GM13977 (cell line): ENCODE measurements around the gene WRAP73.

Experiments used
- DNase-seq: peaks from one replicate; pipeline ENCODE4 v3.0.0; 2012; ENCODE audit warnings: low spot score
- in situ Hi-C: fragments of 300-500 bp; cut with MboI; formaldehyde crosslinking; loops from one replicate; pipeline ENCODE4 v1.12.0; 2022; ENCODE audit warnings: low sequenced_read_pairs, low pct_unique_long_range_greater_than_20kb, mixed read lengths, inconsistent platforms; ENCODE audit not compliant: unreplicated experiment
- TF ChIP-seq, protein P1 (sequence below): IDR thresholded peaks from 2 replicates; pipeline ENCODE4 v1.5.1; 2012; ENCODE audit warnings: mild to moderate bottlenecking, control low read depth; ENCODE audit not compliant: insufficient read depth; ENCODE audit errors: extremely low read depth, missing control alignments

The WRAP73 gene

GRCh38 chr1:3612123-3612522 is 37.8 kb downstream of the WRAP73 start:
- TF ChIP-seq, protein P1, sequence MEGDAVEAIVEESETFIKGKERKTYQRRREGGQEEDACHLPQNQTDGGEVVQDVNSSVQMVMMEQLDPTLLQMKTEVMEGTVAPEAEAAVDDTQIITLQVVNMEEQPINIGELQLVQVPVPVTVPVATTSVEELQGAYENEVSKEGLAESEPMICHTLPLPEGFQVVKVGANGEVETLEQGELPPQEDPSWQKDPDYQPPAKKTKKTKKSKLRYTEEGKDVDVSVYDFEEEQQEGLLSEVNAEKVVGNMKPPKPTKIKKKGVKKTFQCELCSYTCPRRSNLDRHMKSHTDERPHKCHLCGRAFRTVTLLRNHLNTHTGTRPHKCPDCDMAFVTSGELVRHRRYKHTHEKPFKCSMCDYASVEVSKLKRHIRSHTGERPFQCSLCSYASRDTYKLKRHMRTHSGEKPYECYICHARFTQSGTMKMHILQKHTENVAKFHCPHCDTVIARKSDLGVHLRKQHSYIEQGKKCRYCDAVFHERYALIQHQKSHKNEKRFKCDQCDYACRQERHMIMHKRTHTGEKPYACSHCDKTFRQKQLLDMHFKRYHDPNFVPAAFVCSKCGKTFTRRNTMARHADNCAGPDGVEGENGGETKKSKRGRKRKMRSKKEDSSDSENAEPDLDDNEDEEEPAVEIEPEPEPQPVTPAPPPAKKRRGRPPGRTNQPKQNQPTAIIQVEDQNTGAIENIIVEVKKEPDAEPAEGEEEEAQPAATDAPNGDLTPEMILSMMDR = no peak
- no peak for DNase-seq
- in situ Hi-C loops = no loop called here

DNA sequence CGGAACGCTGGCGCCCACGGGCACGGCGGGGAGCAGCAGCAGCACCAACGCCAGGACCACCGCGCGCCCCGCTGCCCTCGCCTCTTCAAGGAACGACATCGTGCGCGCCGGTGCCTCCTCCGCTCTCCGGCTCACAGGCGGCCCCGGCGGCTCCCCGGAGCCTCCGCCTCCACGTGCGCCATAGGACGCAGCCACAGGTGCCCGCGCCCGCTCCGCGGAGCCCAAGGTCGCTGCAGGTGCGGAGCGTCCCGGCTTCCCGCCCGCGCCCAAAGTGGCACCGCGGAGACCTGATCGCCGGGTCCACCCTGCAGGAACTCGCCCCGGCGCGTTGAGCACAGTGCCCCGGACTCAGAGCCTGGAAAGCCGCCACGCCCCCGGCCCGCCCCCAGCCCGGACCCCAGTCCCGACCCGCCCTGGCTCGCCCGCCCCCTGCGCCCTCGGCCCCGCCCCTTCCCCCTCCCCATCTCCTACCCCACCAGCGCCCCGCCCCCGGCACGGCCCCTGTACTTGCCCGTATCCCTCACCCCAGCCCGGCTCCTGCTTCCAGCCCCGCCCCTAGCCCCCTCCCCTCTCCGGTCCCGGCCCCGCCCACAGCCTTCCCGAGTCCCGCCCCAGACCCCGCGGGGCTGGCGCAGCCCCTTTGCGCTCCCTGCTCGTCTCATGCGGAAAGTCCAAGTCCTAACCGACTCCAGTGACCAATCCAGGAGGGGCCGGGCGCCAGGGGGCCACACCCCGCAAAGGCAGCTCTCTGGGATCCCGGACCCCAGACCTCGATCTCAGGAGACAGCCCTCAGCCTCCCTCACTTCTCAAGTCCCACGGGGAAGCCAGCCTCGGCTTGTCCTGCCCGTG is 38.5 kb downstream of the WRAP73 start, which contains the start of gene MEGF6:
Gene MEGF6, minus strand, starts transcription at position 339 of the 850 bp plus-strand sequence. Its CDS starts 240 bp downstream, at position 99.
- in situ Hi-C loops = no loop called here
- DNase-seq = peak; percentile 64
- TF ChIP-seq, protein P1 = no peak

- DNase-seq = no peak
Observed at GRCh38 chr1:3610527-3611169, 39.3 kb downstream of the WRAP73 start.

DNA sequence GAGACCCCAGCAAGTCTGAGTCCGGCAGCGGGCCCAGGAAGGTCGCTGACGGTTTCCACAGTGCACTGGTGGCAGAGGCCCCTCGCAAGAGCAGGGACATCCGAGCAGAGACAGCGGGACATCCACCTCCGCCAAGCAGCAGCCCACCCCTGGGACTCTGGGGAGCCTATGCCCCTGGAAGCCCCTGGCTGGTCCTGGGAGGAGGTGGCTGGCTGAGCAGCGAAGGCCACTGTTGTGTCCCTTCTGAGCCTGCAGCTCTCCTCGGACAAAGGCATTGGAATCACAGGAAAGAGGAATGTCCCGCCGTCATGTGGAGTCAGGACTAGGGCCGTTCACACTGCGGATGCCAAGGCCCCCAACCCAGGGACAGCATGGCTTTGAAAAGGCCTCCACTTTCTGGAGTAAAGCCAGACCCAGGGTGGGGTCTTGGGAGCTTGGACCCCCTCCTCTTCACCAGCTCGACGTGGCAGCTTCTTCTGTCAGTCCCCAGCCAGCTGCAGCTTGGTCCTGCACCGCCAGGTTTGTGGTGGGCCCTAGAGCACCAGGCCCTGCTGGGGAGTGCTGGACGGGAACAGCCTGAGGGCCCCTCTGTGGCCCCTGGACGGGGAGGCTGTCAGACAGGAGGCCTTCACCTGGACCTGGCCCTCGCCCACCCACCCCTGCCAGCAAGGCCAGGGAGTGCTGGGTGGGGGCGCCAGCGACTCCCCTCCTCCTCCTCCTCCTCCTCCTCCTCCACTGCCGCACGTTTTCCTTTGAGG is 40.0 kb downstream of the WRAP73 start:
- DNase-seq = no peak
- TF ChIP-seq, protein P1 = no peak
- in situ Hi-C loops = no loop called here

More at GRCh38 chr1:3610527-3611169, 39.3 kb downstream of the WRAP73 start:
- TF ChIP-seq, protein P1 = no peak
- in situ Hi-C loops = no loop called here

- TF ChIP-seq, protein P1 = no peak
- DNase-seq = no peak
- in situ Hi-C loops = no loop called here
Observed at GRCh38 chr1:3609016-3609768, 40.7 kb downstream of the WRAP73 start.

DNA sequence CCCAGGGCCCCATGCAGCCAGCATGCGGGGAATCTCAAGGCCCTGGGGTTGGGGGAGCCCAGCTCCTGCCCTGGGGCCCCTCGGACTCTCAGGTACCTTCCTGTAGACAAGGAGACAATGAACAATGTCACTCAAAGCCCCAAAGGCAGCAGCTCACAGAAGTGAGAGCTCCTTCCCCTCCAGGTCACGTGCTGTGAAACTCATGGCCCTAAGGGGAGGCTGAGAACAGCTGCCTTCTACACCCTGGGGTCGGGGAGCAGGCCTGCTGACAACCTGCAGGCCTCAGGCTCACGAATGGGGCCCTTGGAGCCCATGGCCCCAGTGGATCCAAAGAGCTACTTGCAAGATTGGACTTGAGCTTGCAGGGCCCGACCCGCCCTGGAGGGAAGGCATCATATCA is 41.7 kb downstream of the WRAP73 start:
- TF ChIP-seq, protein P1 = no peak
- in situ Hi-C loops = no loop called here
- no peak for DNase-seq
